ENCODE data around the gene NCKAP5.

Gene NCKAP5

DNA sequence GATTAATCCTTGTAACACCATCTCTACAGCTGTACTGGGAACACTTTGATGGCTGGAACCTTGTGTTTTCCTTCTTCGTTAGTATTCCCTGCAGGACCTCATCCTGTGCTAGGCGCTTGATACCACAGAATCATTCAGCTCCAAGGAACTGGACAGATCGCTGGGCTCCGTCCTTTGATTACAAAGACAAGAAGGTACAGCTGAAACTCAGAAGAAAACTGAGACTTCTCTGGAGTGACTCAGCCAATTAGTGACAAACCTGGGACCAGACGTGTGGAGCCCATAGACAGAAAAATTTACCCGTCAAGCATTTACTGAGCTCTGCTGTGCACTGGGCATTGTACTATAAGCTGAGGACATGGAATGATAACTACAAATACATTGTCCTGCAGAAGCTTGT, 67.3 kb downstream of the NCKAP5 start:
- Histone ChIP-seq H2BK12ac (ENCODE audit: low read length) (no peak overlapping the region), H2BK120ac (ENCODE audit: low read depth, low read length) (no peak overlapping the region), H3K9ac (ENCODE audit: low read depth, low read length, poor library complexity) (no peak overlapping the region), H3K18ac (ENCODE audit: low read length) (no peak overlapping the region), H4K91ac (ENCODE audit: low read depth, low read length, poor library complexity) (no peak overlapping the region), H2BK5ac (ENCODE audit: low read length) (no peak overlapping the region), H3K4me2 (ENCODE audit: insufficient read depth, low read length, poor library complexity, severe bottlenecking) (no peak overlapping the region), H3K4me3 (ENCODE audit: low read length in 2 of 2) (no peak overlapping the region), H3K4me1 (ENCODE audit: control insufficient read depth in 2 of 2, insufficient read depth in 1 of 2, low read depth in 1 of 2, low read length in 2 of 2) (peaks cover 14 to 23% of the 10 kb centered on the region in 2 donors), H4K8ac (ENCODE audit: low read depth, low read length) (no peak overlapping the region), H3K23ac (ENCODE audit: low read depth, low read length, poor library complexity) (no peak overlapping the region), H3K36me3 (replicated peaks in 1 of 2; ENCODE audit: control insufficient read depth in 2 of 2, insufficient read depth in 2 of 2, low read length in 2 of 2) (peaks cover 0 to 74% of the 10 kb centered on the region in 2 donors), H2AFZ (ENCODE audit: low read length) (no peak overlapping the region), H3K27ac (replicated peaks; ENCODE audit: low read length) (no peak overlapping the region), H2BK15ac (ENCODE audit: low read length) (no peak overlapping the region), H3K79me1 (ENCODE audit: low read depth, low read length) (no peaks in the 10 kb centered on the region), H2AK5ac (ENCODE audit: low read depth, low read length) (no peak overlapping the region), H3K14ac (ENCODE audit: low read length) (no peak overlapping the region), H3K4ac (ENCODE audit: low read length) (no peak overlapping the region), H3K9me3 (replicated peaks in 1 of 2; ENCODE audit: control insufficient read depth in 2 of 2, insufficient read depth in 1 of 2, low read depth in 1 of 2, low read length in 2 of 2) (peaks cover 0 to 10% of the 10 kb centered on the region in 2 donors), H3K27me3 (ENCODE audit: control insufficient read depth in 3 of 3, insufficient read depth in 3 of 3, low read depth in 1 of 3, low read length in 3 of 3) (no peaks in the 10 kb centered on the region)
- no peak for DNase-seq (ENCODE audit: low spot score)
- WGBS, 2 donors (ENCODE audit: extremely low coverage in 2 of 2, insufficient read length in 2 of 2, insufficient replicate concordance in 1 of 2), result no CpG with 5 or more reads among the region's 6 CpGs

DNA sequence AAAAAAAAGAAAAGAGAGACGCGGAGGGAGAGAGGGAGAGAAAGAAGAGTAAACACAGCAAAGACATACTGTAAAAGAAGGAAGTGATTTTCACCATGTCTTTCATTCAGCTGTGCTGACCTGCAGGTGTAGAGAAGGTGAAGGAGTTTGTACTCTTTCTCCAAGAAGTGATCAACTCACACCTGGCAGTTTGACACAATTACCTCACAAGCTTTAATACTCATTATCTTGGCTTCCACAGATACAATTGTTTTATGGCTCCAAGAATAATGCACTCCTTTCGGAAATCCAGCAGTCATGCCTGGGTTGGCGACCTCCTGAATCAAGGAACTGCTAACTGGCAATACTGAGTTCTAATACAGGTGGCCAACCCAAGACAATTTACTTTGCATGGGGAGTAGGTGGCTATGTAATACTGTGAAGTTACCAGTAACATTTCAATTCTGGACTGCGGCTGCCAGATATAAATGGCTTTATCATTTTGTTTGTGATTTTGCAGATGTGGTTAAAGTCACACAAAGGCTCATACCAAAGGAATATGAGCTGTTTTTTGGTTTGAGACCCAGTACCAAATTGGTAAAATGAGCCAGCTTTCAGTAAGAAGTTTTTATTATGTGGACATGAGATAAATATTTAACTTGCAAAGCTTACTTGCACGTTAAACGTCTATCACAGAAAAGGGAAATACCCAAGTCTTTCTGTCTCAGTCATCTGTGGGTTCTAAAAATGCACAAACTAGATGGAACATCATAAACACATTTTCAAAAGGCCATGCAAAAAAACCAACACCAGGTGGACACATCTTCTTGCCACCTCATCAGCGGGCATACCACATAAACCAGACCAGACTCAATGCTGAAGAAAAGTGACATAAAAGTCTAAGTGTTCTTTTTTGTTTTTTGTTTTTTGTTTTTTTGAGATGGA, 69.3 kb downstream of the NCKAP5 start:
- no peak overlapping the region for H3K4me2 ChIP-seq (ENCODE audit: insufficient read depth, low read length, poor library complexity, severe bottlenecking)
- H2BK5ac ChIP-seq (ENCODE audit: low read length), result no peak overlapping the region
- H2BK120ac ChIP-seq (ENCODE audit: low read depth, low read length), result no peak overlapping the region
- H3K4ac ChIP-seq (ENCODE audit: low read length), result no peak overlapping the region
- no peaks in the 10 kb centered on the region for H3K27me3 ChIP-seq (ENCODE audit: control insufficient read depth in 3 of 3, insufficient read depth in 3 of 3, low read depth in 1 of 3, low read length in 3 of 3)
- no peak overlapping the region for H2AK5ac ChIP-seq (ENCODE audit: low read depth, low read length)
- DNase-seq (ENCODE audit: low spot score), result no peak
- H3K9me3 ChIP-seq (replicated peaks in 1 of 2; ENCODE audit: control insufficient read depth in 2 of 2, insufficient read depth in 1 of 2, low read depth in 1 of 2, low read length in 2 of 2), result peaks cover 0 to 15% of the 10 kb centered on the region in 2 donors
- H3K27ac ChIP-seq (replicated peaks; ENCODE audit: low read length), result peak overlapping the region; percentile 50
- no peak overlapping the region for H3K18ac ChIP-seq (ENCODE audit: low read length)
- no CpG with 5 or more reads among the region's 8 CpGs for WGBS, 2 donors (ENCODE audit: extremely low coverage in 2 of 2, insufficient read length in 2 of 2, insufficient replicate concordance in 1 of 2)
- no peak overlapping the region for H4K91ac ChIP-seq (ENCODE audit: low read depth, low read length, poor library complexity)
- H4K8ac ChIP-seq (ENCODE audit: low read depth, low read length), result no peak overlapping the region
- no peak overlapping the region for H3K9ac ChIP-seq (ENCODE audit: low read depth, low read length, poor library complexity)
- H3K4me1 ChIP-seq (ENCODE audit: control insufficient read depth in 2 of 2, insufficient read depth in 1 of 2, low read depth in 1 of 2, low read length in 2 of 2), result peaks cover 14 to 23% of the 10 kb centered on the region in 2 donors
- H3K36me3 ChIP-seq (replicated peaks in 1 of 2; ENCODE audit: control insufficient read depth in 2 of 2, insufficient read depth in 2 of 2, low read length in 2 of 2), result peaks cover 0 to 75% of the 10 kb centered on the region in 2 donors
- H3K4me3 ChIP-seq (ENCODE audit: low read length in 2 of 2), result no peak overlapping the region
- H2BK15ac ChIP-seq (ENCODE audit: low read length), result no peak overlapping the region
- H2AFZ ChIP-seq (ENCODE audit: low read length), result no peak overlapping the region
- H3K23ac ChIP-seq (ENCODE audit: low read depth, low read length, poor library complexity), result no peak overlapping the region
- no peak overlapping the region for H3K14ac ChIP-seq (ENCODE audit: low read length)
- H2BK12ac ChIP-seq (ENCODE audit: low read length), result no peak overlapping the region
- H3K79me1 ChIP-seq (ENCODE audit: low read depth, low read length), result no peaks in the 10 kb centered on the region

DNA sequence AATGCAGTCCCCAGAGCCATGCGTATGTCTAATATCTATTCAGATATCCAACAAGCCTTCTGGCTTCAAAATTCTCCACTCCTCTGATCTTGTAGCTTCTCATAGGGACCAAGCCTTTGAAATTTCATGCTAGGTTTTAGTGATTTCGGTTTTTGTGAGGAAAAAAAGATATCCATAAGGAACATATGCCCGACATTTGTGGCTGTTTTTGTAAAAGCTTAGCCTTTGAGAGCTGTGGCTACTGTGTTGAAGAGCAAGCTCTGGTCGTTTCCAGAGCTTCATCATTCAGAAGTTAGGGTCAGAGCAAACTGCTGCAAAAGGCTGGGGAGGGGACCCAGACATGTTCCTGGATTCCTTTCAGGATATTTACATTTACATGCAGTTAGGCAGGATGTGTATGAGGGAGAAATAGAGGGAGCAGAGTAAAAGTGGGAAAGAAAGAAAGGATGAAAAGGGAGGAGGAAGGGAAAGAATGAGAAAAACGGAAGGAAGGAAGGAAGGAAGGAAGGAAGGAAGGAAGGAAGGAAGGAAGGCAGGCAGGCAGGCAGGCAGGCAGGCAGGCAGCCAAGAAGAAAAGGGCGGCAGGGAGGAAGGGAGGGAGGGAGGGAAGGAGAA, 70.2 kb downstream of the NCKAP5 start:
- Histone ChIP-seq H3K4me1 (ENCODE audit: control insufficient read depth in 2 of 2, insufficient read depth in 1 of 2, low read depth in 1 of 2, low read length in 2 of 2) (peaks cover 14 to 23% of the 10 kb centered on the region in 2 donors), H4K8ac (ENCODE audit: low read depth, low read length) (no peak overlapping the region), H3K18ac (ENCODE audit: low read length) (no peak overlapping the region), H3K4me3 (ENCODE audit: low read length in 2 of 2) (no peak overlapping the region), H3K14ac (ENCODE audit: low read length) (no peak overlapping the region), H2BK120ac (ENCODE audit: low read depth, low read length) (no peak overlapping the region), H2AK5ac (ENCODE audit: low read depth, low read length) (no peak overlapping the region), H4K91ac (ENCODE audit: low read depth, low read length, poor library complexity) (peak overlapping the region; percentile 68), H2BK5ac (ENCODE audit: low read length) (no peak overlapping the region), H3K27ac (replicated peaks; ENCODE audit: low read length) (peak overlapping the region; percentile 90), H3K4me2 (ENCODE audit: insufficient read depth, low read length, poor library complexity, severe bottlenecking) (no peak overlapping the region), H3K4ac (ENCODE audit: low read length) (no peak overlapping the region), H2BK15ac (ENCODE audit: low read length) (no peak overlapping the region), H2BK12ac (ENCODE audit: low read length) (no peak overlapping the region), H3K23ac (ENCODE audit: low read depth, low read length, poor library complexity) (no peak overlapping the region), H3K9ac (ENCODE audit: low read depth, low read length, poor library complexity) (no peak overlapping the region), H2AFZ (ENCODE audit: low read length) (no peak overlapping the region), H3K79me1 (ENCODE audit: low read depth, low read length) (no peaks in the 10 kb centered on the region), H3K27me3 (ENCODE audit: control insufficient read depth in 3 of 3, insufficient read depth in 3 of 3, low read depth in 1 of 3, low read length in 3 of 3) (no peaks in the 10 kb centered on the region), H3K36me3 (replicated peaks in 1 of 2; ENCODE audit: control insufficient read depth in 2 of 2, insufficient read depth in 2 of 2, low read length in 2 of 2) (peaks cover 0 to 75% of the 10 kb centered on the region in 2 donors), H3K9me3 (replicated peaks in 1 of 2; ENCODE audit: control insufficient read depth in 2 of 2, insufficient read depth in 1 of 2, low read depth in 1 of 2, low read length in 2 of 2) (peaks cover 0 to 21% of the 10 kb centered on the region in 2 donors)
- DNase-seq (ENCODE audit: low spot score), result no peak
- WGBS, 2 donors (ENCODE audit: extremely low coverage in 2 of 2, insufficient read length in 2 of 2, insufficient replicate concordance in 1 of 2), result 100% methylated on average over 1 of the region's 6 CpGs; no CpG with 5 or more reads in 1 of the 2 donors

DNA sequence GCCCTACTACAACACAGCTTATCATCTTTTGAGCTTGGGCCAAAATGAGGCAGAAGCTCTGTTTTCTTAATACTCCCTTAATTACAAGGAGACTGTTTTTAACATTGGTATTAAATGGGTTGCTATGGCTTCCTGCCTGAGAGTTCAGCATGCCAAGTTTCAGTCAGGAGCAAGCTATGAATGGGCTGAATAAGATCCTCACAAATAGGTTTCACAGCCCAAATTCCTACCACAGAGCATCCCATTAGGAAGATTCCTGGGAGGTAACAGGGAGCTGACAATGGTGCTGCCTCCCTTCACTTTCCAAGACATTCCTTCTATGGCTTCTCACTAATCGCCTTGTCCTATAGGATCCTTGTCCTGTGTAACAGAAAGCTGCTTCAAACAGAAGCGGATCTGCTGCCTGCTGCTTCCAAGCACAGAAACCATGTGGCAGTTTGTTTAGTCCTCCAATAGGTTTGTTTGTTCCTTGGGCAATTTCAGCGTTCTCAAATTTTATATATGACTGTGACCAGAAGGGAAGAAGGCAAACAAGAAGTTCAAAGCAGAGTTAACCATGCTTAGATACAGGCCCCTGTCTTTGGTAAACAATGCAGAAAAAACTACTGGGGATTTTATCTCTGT, 70.9 kb downstream of the NCKAP5 start:
- no peak overlapping the region for H3K18ac ChIP-seq (ENCODE audit: low read length)
- H4K8ac ChIP-seq (ENCODE audit: low read depth, low read length), result no peak overlapping the region
- no peak overlapping the region for H3K14ac ChIP-seq (ENCODE audit: low read length)
- no peak overlapping the region for H4K91ac ChIP-seq (ENCODE audit: low read depth, low read length, poor library complexity)
- DNase-seq (ENCODE audit: low spot score), result peak; percentile 74
- H3K4me1 ChIP-seq (ENCODE audit: control insufficient read depth in 2 of 2, insufficient read depth in 1 of 2, low read depth in 1 of 2, low read length in 2 of 2), result peaks cover 14 to 23% of the 10 kb centered on the region in 2 donors
- H3K4me3 ChIP-seq (ENCODE audit: low read length in 2 of 2), result no peak overlapping the region
- H2AK5ac ChIP-seq (ENCODE audit: low read depth, low read length), result no peak overlapping the region
- H3K27me3 ChIP-seq (ENCODE audit: control insufficient read depth in 3 of 3, insufficient read depth in 3 of 3, low read depth in 1 of 3, low read length in 3 of 3), result no peaks in the 10 kb centered on the region
- H3K27ac ChIP-seq (replicated peaks; ENCODE audit: low read length), result peak overlapping the region; percentile 90
- H2AFZ ChIP-seq (ENCODE audit: low read length), result no peak overlapping the region
- H3K4me2 ChIP-seq (ENCODE audit: insufficient read depth, low read length, poor library complexity, severe bottlenecking), result no peak overlapping the region
- H2BK120ac ChIP-seq (ENCODE audit: low read depth, low read length), result no peak overlapping the region
- no CpG with 5 or more reads among the region's 3 CpGs for WGBS, 2 donors (ENCODE audit: extremely low coverage in 2 of 2, insufficient read length in 2 of 2, insufficient replicate concordance in 1 of 2)
- no peak overlapping the region for H3K9ac ChIP-seq (ENCODE audit: low read depth, low read length, poor library complexity)
- no peak overlapping the region for H3K23ac ChIP-seq (ENCODE audit: low read depth, low read length, poor library complexity)
- no peaks in the 10 kb centered on the region for H3K79me1 ChIP-seq (ENCODE audit: low read depth, low read length)
- no peak overlapping the region for H3K4ac ChIP-seq (ENCODE audit: low read length)
- H3K9me3 ChIP-seq (replicated peaks in 1 of 2; ENCODE audit: control insufficient read depth in 2 of 2, insufficient read depth in 1 of 2, low read depth in 1 of 2, low read length in 2 of 2), result peaks cover 0 to 14% of the 10 kb centered on the region in 2 donors
- no peak overlapping the region for H2BK12ac ChIP-seq (ENCODE audit: low read length)
- H3K36me3 ChIP-seq (replicated peaks in 1 of 2; ENCODE audit: control insufficient read depth in 2 of 2, insufficient read depth in 2 of 2, low read length in 2 of 2), result peaks cover 0 to 75% of the 10 kb centered on the region in 2 donors
- no peak overlapping the region for H2BK15ac ChIP-seq (ENCODE audit: low read length)
- H2BK5ac ChIP-seq (ENCODE audit: low read length), result no peak overlapping the region
